Germinal center (tissue), 1 donor: ENCODE measurements around the gene SPATA13.

Source experiments
- DNase-seq: peaks from one replicate; pipeline ENCODE4 v3.0.0; 2012; ENCODE audit warnings: mixed read lengths, low spot score

The SPATA13 gene

DNA sequence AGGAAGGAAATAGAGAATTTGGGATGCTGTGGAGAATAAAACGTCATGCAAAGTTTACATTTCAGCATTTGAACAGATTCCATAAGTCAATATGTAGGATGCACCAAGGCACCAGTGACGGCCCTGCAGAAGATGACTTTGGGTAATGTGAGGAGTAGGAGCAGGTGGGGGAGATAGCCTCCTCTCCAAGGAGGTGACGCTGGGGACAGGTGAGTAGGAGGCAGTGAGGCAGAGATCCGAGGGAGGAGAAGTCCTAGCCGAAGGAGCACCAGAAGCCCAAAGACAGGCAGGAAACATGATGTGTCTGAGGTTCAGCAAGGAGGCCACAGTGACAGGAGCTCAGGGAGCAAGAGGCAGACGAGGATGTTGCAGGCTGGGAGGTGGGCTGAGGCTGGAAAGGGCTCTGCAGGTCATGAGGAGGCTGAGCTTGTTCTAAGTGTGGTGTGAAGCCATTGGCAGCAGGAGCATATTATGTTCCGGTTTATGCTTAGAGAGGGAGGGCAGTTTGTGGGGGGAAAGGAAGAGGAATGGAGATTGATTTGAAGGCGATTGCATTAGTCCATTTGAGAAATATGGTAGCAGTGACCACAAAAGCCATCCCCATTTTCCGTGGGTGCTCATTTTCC is 93.1 kb downstream of the SPATA13 start:
- DNase-seq, result no peak

DNA sequence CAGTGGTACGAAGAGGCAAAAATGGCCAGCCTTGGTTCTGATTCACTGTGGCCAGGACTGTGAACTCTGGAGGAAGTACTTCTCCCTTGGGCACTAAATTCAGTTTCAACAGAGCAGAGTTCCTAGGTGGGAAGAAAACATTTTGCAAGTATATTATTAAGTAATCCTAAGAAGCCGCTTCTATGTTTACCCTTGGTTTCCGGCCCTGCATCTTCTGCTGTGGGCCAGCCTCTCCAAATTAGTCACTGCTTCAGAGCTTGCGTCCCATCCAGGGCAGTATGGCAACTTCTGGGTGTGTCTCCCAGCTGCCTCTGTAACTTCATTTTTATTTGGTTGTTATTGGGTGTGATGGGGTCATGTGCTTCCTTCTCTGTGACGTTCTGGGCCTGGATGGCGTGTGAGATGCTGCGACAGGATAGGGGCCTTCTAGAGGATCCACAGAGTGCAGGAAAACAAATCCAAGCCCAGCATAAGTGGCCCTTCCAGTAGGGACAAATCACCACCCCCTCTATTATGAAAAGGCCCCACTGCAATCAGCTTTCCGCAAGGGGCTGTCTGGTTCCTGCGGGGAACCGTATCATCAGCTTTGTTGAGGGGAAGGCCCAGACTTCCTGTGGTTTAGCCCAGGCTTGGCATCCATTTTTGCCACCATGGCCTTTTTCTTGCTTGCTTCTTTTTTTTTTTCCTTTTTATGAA is 93.8 kb downstream of the SPATA13 start:
- DNase-seq, result no peak

DNA sequence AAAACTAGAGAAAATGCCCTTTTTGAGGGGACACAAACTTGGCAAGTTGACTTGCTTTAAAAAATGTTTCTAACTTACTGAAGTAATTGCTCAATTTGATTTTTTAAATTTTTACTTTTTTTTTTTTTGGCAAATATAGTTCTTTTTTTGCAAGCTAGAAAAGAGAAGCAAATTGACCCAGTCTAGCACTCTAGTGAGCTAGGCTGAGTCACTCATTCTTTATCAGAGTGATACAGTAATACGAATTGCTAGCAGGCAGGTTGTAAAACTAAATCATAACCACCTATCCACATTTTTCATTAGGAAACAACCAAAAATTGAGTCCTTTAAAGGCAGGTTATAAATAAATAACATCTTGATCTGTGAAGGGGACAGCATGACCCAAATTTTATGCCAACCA is 97.0 kb downstream of the SPATA13 start:
- DNase-seq, result no peak

DNA sequence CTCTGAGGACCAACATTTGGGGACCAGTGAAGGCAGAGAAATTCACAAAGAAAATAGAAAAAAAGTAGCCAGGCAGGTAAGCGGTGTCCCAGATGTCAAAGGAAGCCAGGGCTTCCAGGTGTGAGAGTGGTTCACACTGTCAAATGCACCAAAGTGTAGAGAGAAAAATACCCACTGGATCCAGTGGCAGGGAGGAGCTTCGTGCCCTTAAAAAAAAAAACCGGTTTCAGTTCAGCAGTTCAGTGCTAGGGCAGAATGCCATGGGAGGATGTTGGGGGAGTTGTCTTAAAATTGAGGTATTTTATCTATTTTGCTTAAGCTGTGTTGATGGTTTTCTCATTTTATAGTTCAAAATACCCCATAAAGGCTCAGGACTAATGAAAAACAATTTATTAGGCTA is 101.0 kb downstream of the SPATA13 start:
- no peak for DNase-seq

DNA sequence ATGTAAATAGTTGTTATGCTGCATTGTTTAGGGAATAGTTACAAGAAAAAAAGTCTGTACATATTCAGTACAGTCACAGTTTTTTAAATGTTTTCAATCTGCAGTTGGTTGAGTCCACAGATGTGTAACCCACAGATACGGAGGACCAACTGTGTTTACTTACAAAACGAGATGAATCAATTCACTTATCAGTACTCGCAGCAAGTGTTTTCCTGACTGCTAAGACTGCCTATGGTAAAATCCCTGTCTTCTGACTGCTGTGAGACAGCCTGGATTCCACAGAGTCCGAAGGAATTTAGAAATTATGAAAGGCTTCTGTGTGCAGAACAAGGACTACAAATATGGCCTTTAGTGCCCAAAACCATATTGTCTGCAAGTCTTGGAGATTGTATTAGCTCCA is 103.1 kb downstream of the SPATA13 start:
- no peak for DNase-seq

DNA sequence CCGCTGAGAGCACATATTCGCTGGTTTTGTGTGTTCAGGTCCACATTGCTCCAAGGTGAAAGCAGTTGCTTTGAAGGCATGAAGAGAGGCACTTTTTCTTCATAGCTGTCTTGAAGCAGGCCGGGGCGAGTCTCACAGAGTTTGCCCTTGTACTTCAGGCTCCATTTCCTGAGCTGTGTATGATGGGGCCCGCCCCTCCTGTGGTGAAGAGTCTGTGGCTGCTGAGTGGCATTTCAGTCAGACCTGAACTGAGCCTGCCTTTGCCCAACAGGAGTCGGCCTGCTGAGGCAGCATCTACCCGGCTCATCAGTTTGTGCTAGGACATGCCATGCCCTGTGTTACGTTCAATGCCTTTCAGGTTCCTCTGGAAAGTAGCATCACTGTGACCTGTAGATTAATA is 104.5 kb downstream of the SPATA13 start:
- DNase-seq, result no peak

DNA sequence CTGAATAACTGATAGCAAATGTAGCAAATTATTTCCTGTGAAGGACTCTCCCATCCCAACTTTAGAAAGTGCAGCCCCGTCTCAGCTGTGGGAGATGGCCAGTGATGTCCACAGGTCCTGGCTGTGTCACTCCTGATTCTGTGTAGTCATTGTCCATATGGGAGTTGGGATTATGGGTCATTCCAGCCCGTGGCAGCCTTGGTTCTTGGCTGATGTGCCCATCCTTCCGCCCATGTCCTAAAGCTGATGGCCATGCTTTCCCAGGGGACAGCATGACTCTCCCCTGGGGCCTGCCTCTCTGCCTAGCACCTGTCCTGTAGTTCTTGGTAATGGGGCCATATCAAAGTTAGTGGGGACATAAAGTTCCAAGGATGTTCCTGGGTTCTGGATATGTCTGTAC is 104.9 kb downstream of the SPATA13 start:
- no peak for DNase-seq

DNA sequence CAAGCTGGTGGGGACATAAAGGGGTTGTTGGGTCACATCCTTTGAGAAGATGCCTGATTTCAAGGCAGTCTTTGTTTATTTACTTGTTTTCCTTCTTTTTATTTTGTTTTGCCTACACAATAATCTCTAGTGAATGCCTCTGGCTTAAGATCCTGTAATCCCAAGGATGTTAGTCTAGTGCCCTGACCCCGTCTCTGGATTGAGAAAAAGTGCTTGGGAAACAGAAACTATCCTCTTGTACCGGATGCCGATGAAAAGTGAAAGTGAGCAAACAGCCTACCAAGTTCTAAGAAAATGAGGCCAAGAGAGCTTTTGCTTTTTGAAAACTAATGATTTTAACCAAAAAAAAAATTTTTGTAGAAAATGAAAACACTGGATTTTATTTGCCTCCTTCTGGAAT is 106.8 kb downstream of the SPATA13 start:
- no peak for DNase-seq

DNA sequence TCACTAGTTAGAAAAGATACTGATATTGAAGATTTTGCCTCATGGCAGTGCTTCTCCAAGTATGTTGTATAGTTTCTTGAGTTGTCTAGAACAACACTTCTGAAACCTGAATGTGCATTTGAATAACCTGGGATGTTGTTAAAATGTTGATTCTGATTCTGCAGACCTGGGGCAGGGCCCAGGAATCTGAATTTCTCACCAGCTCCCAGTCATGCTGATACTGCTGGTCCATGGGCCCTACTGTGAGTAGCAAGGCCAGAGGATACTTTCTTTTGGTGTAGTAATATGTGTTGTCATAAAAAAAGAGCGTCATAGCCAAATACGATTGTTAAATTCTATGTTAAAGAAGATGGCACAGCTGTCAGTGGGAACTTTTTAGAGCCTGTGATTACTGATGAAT is 107.3 kb downstream of the SPATA13 start:
- DNase-seq, result no peak

DNA sequence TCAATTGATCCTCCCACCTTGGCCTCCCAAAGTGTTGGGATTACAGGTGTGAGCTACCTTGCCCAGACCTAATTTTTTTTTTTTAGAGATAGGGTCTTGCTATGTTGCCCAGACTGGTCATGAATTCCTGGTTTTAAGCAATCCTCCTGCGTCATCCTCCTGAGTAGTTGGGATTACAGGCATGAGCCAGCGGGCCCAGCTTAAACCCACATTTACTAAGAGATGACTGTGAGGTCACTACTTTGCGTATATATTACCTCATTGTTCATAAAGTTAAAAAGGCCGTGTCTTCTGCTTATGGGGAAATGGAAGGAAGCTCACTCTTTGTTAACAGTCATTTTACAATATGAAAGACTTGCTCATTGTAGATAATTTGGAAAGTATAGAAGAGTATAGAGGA is 109.3 kb downstream of the SPATA13 start:
- DNase-seq, result no peak

DNA sequence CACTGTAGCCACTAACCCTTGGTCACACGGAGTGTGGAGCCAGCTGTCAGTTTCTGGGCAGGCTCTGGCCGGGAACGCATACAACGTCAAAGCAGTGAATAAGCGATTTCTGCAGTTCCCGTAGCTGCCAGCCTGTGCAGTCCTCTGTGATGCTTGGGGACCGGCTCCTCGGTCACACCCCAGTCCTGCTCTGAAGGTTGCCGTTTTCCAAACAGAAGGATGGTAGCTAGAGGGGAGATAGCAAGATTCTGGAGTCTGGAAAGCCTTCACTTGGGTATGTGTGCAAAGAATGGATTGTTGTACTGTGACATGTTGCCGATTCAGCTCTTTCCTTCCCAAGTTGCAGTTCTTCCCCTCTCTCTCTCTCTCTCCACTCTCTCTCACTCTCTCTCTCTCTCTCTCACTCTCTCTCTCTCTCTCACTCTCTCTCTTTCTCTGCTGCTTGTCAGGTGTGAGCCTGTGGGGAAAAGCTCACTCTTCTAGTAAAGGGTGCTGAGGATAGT is 110.2 kb downstream of the SPATA13 start:
- peak; percentile 57 for DNase-seq

DNA sequence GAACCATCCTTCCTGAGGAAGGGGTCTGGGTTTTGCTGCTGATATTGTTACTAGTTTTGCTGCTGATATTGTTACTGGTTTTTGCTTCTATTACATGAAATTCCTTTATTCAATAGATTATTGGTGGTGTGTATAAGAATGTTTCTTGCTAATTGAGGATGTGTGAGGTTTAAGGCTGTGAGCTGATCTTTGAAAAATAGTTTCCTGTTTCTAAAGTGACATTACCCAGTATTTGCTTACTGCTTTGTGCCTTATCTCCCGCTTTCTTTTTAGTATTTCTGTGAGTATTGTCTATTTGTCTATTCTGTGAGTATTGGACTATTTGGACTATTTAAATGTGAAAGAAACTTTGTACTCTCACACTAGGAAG is 110.7 kb downstream of the SPATA13 start:
- DNase-seq, result no peak

DNA sequence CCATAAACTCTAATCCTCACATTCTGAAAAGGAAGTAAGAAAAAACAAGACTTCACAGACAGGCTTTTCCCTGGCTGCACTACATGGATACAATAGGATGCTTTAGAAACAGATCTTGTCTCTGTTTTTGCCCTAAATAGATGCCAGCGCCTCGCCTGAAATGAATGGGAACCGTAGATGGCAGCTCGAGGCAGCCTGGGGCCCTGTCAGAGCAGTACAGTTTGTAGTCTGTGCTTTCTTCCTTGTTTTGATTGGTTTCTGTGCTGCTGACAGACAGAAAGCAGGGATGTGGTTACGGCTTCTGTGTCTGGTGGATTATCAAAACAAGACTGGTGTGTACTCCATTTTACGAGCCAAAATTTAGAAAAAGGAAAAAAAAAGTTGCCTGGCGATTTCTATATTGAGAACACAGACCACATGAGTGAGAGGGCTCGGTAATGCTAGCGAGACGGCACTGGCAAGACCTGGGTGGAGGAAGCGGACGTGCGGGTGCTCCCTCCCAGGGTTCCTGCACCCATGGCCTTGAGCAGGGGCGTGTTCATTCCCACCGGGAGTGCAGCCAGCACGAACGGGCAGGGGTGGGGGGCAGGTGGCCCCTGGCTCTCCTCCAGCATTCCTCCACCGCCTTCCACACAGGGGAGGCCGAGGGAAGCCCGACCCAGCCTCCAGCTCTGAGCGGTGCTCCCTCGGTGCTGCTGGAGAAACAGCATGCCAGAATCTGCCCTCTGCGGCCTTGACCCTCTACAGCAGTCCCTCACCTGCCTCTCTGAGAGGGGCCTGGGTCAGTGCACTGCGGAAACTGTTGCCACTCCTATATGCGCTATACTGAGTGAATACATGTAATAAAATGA is 111.3 kb downstream of the SPATA13 start:
- DNase-seq, result peak; percentile 57

DNA sequence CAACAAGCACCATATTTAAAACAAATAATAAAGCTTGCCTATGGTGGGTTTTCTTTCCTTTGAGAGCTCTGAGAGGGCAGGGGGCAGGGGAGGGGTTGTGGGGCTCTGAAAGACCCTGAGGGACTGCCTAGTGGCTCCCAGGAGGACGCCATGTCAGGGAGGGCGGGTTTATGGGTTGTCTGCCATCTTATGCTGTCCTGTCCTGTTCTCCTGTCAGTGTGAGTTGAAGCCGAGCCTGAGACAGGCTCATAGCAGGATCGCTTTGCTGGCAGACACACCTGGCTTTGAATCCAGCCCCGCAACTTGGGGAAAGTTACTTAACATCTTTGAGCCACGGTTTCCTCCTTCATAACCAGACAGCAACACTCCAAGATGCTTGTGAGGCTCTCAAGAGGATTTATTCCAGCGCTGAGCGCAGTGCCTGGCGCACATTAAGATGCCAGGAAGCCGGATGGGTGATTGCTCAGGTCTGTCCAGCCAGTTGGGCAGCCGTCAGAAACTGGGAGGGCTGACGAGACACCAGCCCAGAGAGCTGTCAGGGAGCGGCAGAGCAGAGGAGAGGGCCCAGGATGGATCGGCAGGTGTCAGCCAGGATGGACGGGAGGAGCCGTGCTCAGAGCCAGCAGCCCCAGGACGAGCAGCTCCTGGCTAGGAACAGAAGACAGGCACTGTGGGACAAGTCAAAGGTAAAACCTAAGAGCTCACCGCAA is 112.1 kb downstream of the SPATA13 start:
- no peak for DNase-seq

DNA sequence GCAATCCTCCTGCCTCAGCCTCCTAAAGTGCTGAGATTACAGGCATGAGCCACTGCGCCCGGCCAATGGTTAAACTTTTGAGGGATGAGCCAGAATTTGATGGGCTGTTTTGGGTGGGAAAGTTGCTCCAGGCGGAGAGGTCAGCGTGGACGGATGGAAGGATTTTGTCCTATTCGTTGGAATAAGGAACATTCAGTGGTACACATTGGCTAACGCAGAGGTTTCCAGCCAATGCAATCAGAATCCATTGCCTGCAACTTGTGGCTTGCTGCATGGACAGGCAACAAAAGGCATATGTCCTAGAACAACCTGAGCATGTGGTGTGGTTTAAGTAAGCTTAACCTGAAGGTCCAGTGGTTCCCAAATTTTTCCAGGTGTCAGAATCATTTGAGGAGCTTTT is 113.4 kb downstream of the SPATA13 start:
- no peak for DNase-seq

DNA sequence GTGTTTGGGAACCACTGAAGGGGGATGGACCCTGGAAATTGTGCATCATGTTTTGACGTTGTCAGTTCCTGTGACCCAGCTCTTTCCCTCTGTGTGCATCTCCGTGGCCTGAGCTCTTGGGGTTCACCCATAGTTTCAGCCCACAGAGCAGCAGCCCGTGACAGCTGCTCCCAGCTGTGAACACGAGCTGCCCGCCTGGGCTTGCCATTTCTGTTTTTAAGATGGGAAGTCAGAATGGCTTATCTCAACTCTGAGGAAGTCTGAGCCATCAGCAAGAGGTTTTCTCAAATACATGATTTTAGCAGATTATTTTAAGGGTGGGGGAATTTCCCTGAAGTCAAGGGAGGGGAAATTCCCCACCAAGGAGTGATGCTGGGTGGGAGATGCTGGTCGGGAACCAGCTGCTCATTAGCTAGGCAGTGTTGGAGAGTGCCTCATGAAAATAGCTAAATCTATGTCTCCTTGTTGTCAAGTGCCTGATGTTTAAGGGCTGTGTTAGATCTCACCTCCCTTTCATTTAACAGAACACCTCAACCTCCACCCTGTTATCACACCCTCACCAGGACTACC is 114.0 kb downstream of the SPATA13 start:
- peak; percentile 63 for DNase-seq

DNA sequence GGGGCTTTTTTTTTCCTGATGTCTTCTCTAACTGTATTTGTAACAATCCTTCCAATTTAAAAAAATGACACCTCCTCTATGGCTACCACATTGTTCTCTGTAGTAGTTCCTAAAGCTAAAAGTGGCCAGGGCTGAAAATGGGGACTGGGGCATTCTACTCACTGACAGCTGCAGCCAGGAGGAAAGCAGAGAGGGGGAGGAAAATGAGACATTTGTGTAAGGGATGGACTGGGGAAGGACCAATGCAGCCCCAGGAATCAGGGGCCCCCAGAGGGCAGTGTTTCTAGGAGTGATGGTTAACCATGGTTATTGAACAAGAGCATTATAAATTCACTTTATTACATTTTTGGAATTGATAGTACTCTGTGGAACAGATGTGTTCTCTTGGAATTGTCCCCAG is 114.5 kb downstream of the SPATA13 start:
- no peak for DNase-seq

DNA sequence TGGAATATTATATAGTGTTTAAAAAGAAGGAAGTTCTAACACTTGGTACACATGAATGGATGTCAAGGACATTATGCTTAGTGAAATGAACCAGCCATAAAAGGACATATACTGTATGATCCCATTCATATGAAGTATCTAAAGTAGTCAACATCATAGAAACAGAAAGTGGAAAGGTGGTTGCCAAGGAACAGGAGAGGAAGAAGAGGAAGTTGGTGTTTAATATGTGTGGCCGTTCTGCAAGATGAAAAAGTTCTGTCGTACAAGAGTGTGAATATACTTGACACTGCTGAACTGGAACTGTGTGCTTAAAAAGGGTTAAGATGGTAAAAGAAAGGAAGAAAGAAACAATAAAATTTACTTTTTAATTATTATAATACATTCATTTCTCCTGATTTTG is 115.8 kb downstream of the SPATA13 start:
- DNase-seq, result peak; percentile 28

DNA sequence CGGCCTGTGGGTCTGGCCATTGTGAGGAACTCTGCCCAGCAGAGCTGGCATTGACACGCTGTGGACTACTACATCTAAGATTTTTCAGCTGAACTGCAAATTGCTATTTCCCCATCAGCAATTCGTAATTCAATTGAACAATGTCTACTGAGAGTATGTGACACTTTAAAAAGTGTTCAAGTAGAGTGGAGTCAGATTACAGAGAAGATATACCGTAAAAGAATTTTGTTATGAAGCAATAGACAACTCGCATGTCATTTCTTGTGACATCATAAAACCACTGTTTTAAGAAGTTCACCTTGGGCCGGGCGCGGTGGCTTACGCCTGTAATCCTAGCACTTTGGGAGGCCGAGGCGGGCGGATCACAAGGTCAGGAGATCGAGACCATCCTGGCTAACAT is 116.3 kb downstream of the SPATA13 start:
- no peak for DNase-seq

DNA sequence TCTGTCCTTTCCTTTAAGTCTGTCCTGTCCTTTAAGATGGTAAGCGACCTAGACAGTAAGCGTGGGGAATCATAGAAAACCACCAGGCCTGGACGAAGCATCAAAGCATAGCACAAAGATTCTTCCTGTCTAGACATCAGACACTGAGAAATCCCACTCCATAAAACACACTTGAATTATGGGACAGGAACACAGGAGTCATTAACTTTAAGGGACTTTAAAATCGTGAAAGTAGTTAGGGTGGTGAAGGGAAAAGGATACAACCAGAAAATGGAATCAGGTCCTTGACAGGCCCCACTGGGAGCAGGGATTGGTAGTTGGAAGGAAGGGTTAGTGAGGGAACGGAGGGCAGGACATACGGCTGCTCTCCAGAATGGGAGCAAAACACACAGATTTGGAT is 117.2 kb downstream of the SPATA13 start:
- no peak for DNase-seq

DNA sequence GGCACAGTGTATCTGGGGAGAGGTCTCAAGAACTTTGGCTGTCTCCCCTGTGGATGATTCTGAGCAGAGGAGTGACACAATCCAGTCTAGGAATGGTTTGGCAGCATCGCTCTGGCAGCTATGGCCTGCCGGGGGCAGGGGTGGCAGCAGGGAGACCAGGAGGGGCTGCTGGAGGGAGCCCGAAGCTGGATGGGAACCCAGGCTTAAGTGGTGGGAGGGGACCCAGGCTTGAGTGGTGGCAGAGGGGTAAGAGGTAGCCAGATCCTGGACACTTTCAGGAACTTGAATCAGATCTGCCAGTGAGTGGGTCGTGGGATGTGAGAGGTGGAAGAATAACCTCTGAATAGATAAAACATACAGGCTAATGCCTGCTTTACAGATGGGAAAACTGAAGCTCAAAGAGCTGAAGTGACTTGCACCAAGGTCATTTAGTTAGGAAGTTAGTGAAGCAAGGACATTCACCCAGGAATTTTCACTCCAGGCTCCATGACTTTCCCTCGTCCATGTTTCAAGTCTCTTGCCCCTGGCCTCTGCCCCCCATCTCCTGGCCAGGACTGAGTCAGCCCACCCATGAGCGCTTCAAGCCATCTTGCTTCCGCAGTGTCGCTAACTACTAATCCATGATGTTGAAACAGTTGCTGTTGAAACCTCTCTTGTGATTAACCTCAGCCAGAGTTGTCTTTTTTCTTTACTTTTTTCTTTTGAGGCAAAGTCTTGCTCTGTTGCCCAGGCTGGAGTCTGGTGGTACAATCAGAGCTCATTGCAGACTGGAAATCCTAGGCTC is 119.0 kb downstream of the SPATA13 start:
- no peak for DNase-seq
